Measurements from ENCODE around the gene C13orf46. TPM values are rescaled to one million over a fixed set of nuclear protein-coding genes. Genes with fewer than 3 reads are reported as not detected.

C13orf46 gene
- polyA plus RNA-seq, 2 of the 4 experiments (the other 2 are of a cell fraction), result 0.05 to 0.13 TPM

GRCh38 chr13:113939129-113939943 lies 34.5 kb downstream of the C13orf46 start:
- Histone ChIP-seq H3K9me3 (no peaks in the 10 kb centered on the region), H3K27ac (no peak overlapping the region), H3K4me1 (no peaks in the 10 kb centered on the region), H3K4me2 (no peak overlapping the region), H3K4me3 (no peak overlapping the region)
- FAIRE-seq (no peak), DNase-seq (ENCODE audit: low read depth in 1 of 2, low spot score in 1 of 2) (no peak), ATAC-seq (no peak)
- ChIA-PET CTCF (interaction anchor here (0.6 kb wide), 1 partner anchor 183 kb away, joined by 3 read pairs; no protein-coding TSS in a partner anchor), POLR2A (no interaction called here)
- TF ChIP-seq TFCP2L1 (CRISPR knock-in tag; IDR thresholded peaks at IDR 0.05) (no peak), MAFK (IDR thresholded peaks at IDR 0.05; ENCODE audit: partially characterized antibody) (no peak), FOSB (CRISPR knock-in tag; IDR thresholded peaks at IDR 0.05) (no peak), HES2 (IDR thresholded peaks at IDR 0.05) (no peak), GATA3 (IDR thresholded peaks at IDR 0.05; ENCODE audit: borderline replicate concordance) (no peak), HEYL (CRISPR knock-in tag; IDR thresholded peaks at IDR 0.05) (no peak), PHF8 (IDR thresholded peaks at IDR 0.05; ENCODE audit: borderline replicate concordance, low read depth) (no peak), MAZ (IDR thresholded peaks at IDR 0.05; ENCODE audit: borderline replicate concordance, low read depth, low read length) (no peak), MYC (IDR thresholded peaks at IDR 0.05; ENCODE audit: borderline replicate concordance, low read length) (no peak), NFE2L2 (conservative IDR thresholded peaks at IDR 0.05; ENCODE audit: low read length) (no peak), EHF (CRISPR knock-in tag; IDR thresholded peaks at IDR 0.05) (no peak)
- 47% methylated on average over 12 of the region's 28 CpGs for WGBS (ENCODE audit: missing lambda C conversion rate)

GRCh38 chr13:113938716-113939115 lies 35.2 kb downstream of the C13orf46 start:
- ATAC-seq (peak in 1 of 2 experiments; percentile 22; a peak in 1 of 6 replicates), FAIRE-seq (no peak), DNase-seq (ENCODE audit: low read depth in 1 of 2, low spot score in 1 of 2) (no peak)
- Histone ChIP-seq H3K4me3 (no peak overlapping the region), H3K4me2 (no peak overlapping the region), H3K9me3 (no peaks in the 10 kb centered on the region), H3K27ac (no peak overlapping the region), H3K4me1 (no peaks in the 10 kb centered on the region)
- 69% methylated on average over 11 of the region's 11 CpGs for WGBS (ENCODE audit: missing lambda C conversion rate)
- ChIA-PET POLR2A (no interaction called here), CTCF (interaction anchor here (0.6 kb wide), 1 partner anchor 182 kb away, joined by 3 read pairs; no protein-coding TSS in a partner anchor)
- TF ChIP-seq CHD4 (IDR thresholded peaks at IDR 0.05; ENCODE audit: borderline replicate concordance) (no peak), SMC3 (IDR thresholded peaks at IDR 0.05) (no peak), EHF (CRISPR knock-in tag; IDR thresholded peaks at IDR 0.05) (no peak), REST (IDR thresholded peaks at IDR 0.05) (no peak), SREBF2 (IDR thresholded peaks at IDR 0.05) (no peak), MAFK (IDR thresholded peaks at IDR 0.05; ENCODE audit: partially characterized antibody) (no peak), RCOR1 (IDR thresholded peaks at IDR 0.05; ENCODE audit: low read depth, low read length) (no peak), CBX8 (IDR thresholded peaks at IDR 0.05) (no peak), RAD21 (conservative IDR thresholded peaks at IDR 0.05 in 1 of 2, IDR thresholded peaks at IDR 0.05 in 1 of 2) (no peak), RNF2 (IDR thresholded peaks at IDR 0.05; ENCODE audit: borderline replicate concordance, low read depth) (no peak), E2F6 (IDR thresholded peaks at IDR 0.05; ENCODE audit: borderline replicate concordance, low read depth) (no peak), NPAS2 (CRISPR knock-in tag; IDR thresholded peaks at IDR 0.05; ENCODE audit: borderline replicate concordance) (no peak)
